Lower leg skin (tissue), 3 donors: ENCODE data around the gene KIF18B.

Experiments used
- CTCF ChIP-seq, 3 donors: fragments of 450-650 bp; IDR thresholded peaks; one replicate each; pipeline ENCODE4 v1.5.1; 2016; ENCODE audit warnings: antibody characterized with exemption in 3 of 3, mild to moderate bottlenecking in 3 of 3, moderate library complexity in 2 of 3
- POLR2A ChIP-seq, 2 donors: fragments of 450-650 bp; IDR thresholded peaks; one replicate each; pipeline ENCODE4 v1.6.1; 2016 to 2017; ENCODE audit warnings: antibody characterized with exemption in 2 of 2, mild to moderate bottlenecking in 1 of 2, moderate library complexity in 1 of 2

GRCh38 chr17:44906010-44906646, 41.4 kb downstream of the KIF18B start:
- TF ChIP-seq CTCF (IDR thresholded peaks at IDR 0.05) (no peak), POLR2A (IDR thresholded peaks at IDR 0.05) (no peak)
